B cell (primary cell): Measurements from ENCODE around the gene LRCH3.

Experiments
- CTCF ChIP-seq: fragments of 200-600 bp; IDR thresholded peaks from one replicate; pipeline ENCODE4 v1.8.0; 2022; ENCODE audit warnings: antibody characterized with exemption, mild to moderate bottlenecking
- EZH2 ChIP-seq: IDR thresholded peaks from 2 replicates; pipeline ENCODE4 v1.6.1; 2012; ENCODE audit warnings: borderline replicate concordance, low read depth, mild to moderate bottlenecking, moderate library complexity, low read length; ENCODE audit not compliant: insufficient read depth, poor library complexity, severe bottlenecking

- no peak for TF ChIP-seq CTCF
- TF ChIP-seq EZH2 = no peak
Measured at GRCh38 chr3:197881270-197881969, 90.4 kb downstream of the LRCH3 start.
